Epithelial cell of prostate (primary cell): ENCODE data around the gene EXOC7.
"Not testable (repeated sequence)": the region's sequence is repeated elsewhere in the genome, so short reads cannot be mapped to it uniquely, and the experiment has no call there.

ENCODE experiments used
- DNase-seq: peaks from one replicate; pipeline ENCODE4 v3.0.0-alpha.2; 2011; ENCODE audit warnings: low read depth, low spot score
- H3K27ac ChIP-seq: fragments of 450-650 bp; 2 replicates; pipeline ENCODE4 v1.5.1; 2017; ENCODE audit warnings: mild to moderate bottlenecking

The EXOC7 gene

DNA sequence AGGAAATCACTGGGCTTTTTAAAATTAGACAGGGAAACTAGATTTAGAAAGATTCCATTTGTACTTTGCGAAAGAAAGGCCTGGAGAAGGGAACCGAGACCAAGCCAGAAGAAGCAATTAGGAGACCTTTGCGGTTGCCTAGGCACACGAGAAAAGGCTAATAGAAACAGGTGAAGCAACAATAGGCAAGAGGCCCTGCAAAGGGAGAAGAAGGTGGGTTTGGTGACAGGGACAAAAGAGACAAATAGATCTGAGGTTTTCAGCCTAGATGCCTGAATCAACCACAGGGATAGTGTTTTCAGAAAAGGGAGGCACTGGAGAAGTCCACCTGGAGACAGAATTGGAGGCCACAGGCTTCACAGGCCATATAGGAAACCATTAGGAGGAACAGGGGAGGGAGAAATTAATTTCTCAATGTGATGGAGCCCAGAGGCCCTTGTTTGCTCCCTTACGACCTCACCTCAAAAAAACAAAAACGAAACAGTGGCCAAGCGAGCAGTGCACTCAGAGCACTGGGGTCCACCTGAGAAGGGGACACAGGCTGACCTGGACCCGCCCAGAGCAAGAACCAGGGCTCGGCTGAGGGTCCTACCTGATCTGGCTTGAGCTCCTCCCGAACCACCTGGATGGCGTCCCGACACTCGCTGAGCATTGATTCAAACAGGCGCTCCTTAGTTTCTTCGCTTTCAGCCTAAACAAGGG is 53.6 kb downstream of the EXOC7 start:
- DNase-seq = no peak
- H3K27ac ChIP-seq = no peak overlapping the region

DNA sequence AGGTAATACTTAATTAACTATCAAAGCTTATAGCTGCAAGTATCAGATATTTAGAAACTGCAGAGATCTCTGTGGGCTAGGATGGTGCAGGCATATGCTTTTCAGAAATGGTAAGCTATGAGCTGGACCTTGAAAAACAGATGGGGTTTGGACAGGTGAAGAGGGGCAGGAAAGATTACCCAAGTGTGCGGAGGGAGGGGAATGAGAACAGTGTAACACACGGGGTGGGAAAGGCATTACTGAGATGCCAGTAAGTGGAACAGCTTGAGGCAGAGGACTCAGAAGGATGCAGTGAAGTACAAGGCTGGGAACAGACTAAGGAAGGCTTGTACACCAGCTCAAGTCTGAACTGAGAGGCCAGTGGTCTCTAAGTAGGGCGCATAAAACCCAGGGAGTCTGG is 54.3 kb downstream of the EXOC7 start:
- no peak overlapping the region for H3K27ac ChIP-seq
- DNase-seq = no peak

DNA sequence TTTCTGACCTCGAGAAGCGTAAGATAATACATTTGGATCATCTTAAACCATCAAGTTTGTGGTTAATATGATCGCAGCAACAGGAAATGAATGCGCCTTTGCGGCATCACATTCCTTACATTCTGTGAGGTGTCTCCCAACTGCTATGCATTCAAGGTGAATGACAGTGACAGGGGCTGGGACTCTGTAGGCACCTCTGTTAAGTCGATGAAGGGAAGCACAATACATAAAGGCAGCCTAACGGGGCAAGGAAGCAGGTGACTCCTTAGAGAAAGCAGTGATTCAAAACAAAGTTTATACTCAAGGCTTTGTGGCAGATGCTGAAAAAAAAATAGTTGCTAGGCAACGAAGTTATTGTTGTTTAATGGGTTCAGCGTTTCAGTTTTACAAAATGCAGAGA is 54.9 kb downstream of the EXOC7 start:
- no peak overlapping the region for H3K27ac ChIP-seq

DNA sequence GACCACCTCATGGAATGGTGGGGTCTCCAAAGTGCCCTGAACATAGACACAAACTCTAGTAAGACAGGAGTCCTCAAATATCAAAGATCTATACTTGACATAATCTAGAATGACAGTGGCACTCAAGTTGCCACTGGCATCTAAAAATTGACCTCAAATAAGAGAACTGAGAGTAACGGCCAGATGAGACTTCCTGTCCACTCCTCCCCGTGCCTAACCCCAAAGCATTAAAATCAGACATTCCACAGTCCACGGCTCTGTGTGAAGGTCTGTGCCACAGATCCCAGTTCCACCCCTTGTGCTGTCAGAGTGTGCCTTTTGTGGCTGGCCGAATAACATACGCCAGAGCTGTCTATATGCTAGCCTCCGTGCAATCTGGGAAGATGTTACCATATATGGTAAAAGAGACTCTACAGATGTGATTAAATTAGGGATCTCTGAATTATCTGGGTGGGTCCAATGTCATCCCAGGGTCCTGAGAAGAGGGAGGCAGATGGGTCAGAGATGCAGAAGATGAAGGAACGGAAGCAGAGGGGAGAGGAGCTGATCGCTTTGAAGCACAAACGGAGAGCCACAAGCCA is 55.5 kb downstream of the EXOC7 start:
- no peak for DNase-seq
- no peak overlapping the region for H3K27ac ChIP-seq

More for the DNA sequence above, 54.9 kb downstream of the EXOC7 start:
- no peak for DNase-seq

GRCh38 chr17:76046064-76046463 is 57.5 kb downstream of the EXOC7 start:
- peak overlapping the region; percentile 30 for H3K27ac ChIP-seq
- DNase-seq = peak; percentile 53

- not testable (repeated sequence) for H3K27ac ChIP-seq
Measured at GRCh38 chr17:76044475-76045007, 59.0 kb downstream of the EXOC7 start.

GRCh38 chr17:76042868-76043267 is 60.7 kb downstream of the EXOC7 start:
- DNase-seq, H3K27ac ChIP-seq: not testable (repeated sequence)

More at GRCh38 chr17:76044475-76045007, 59.0 kb downstream of the EXOC7 start:
- not testable (repeated sequence) for DNase-seq

GRCh38 chr17:76040376-76040775 is 63.2 kb downstream of the EXOC7 start:
- no peak for DNase-seq
- H3K27ac ChIP-seq = no peak overlapping the region

GRCh38 chr17:76039121-76039520 is 64.5 kb downstream of the EXOC7 start:
- DNase-seq = no peak
- no peak overlapping the region for H3K27ac ChIP-seq

DNA sequence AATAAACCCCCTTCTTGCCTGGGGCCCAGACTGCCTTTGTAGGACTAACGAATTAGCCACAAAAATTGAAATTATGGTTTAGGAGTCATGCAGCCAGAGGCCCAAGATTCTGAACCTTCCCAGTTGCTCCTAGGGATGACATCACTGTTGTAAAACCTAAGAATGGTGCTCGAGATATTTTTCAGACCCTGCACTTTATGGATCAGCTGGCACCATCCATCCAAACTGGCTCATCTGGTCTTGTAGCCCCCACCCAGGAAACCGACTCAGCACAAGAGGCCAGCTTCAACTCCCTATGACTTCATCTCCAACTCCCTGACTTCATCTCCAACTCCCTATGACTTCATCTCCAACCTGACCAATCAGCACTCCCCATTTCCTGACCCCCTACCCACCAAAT is 65.5 kb downstream of the EXOC7 start:
- no peak for DNase-seq
- H3K27ac ChIP-seq = no peak overlapping the region

DNA sequence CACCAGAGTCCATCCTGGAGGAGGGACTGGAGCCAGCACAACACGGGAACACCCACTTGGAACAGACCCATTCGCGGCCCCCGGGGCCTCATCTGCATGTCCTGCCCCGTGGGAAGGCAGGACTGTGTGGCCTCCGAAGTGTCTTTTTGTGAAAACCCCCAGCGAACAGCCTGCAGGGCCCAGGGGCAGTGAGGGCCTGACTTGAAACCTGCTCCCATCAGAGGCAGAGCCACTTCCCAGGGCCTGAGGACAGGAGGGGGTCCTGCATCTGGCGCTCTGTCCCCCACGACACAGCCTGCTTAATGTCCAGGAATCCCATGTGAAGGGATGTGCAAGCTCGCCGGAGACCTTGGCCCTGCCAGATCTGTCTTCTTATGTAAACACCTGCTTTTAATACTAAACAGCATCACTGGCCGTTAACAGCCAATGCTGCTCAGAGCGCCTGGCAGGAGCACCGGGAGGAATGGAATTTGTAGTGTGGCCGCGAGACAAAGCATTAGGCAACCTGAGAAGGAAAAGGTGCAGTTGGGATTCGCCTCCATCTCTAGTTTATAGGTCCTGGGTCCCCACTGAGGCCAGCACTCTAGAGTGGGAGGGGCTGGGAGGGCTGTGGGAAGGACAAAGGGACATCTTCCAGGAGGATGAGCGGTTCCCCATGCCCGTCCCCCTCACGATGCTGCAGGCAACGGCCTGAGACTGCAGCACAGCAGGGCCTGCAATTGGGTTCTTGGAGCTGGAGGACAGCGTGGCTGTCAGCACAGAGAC is 66.9 kb downstream of the EXOC7 start:
- no peak overlapping the region for H3K27ac ChIP-seq
- DNase-seq = no peak

- DNase-seq = no peak
- H3K27ac ChIP-seq = no peak overlapping the region
Measured at GRCh38 chr17:76034428-76035350, 68.9 kb downstream of the EXOC7 start.

- no peak for DNase-seq
- H3K27ac ChIP-seq = no peak overlapping the region
Measured at GRCh38 chr17:76033139-76033538, 70.4 kb downstream of the EXOC7 start.

DNA sequence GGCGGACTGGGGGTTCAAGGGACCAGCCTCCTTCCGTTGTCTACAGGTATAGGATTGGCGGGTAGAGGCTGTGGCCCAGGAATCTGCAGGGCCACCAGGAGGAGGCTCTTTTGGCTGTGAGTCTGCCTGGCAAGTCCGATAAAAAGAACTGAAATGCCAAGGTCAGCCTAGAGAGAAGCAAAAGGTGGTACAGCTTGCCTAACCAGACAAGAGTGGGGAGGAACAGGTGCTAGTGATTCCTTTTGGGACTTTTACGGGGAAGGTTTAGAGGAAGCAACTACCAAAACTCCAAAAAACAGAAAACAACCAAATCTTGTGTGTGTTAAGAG is 70.8 kb downstream of the EXOC7 start:
- no peak overlapping the region for H3K27ac ChIP-seq
- DNase-seq = no peak

DNA sequence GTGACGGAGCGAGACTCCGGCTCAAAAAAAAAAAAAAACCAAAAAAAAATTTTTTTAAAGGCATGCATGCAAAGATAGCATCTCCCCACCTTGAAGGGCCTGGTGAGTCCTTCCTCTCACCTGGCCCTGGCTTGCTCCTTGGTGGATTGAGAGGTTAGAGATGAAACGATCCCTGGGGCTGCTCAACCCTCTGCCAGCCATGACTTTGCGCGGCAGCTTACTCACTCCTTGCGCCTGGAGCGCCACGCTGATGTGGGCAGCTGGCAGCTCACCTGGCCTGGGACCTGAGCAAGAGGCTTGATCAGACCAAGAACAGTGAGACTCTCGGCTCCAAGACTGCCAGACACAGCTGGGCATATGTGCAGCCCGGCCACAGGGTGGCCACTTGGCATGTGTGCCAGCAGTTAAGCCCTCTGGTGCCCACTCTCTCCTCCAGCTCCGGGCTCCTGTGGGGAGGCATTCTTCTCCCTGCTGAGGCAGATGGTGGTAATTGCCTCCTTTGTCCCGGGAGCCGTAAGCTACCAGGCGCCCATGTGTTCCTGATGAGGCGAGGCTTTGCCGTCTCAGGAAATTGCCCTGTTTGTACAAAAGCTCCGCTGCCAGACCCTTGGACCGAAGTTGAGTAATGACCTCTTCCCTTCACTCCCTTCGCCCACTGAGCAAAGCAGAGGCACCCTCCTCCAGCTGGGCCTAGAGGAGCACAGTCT is 71.4 kb downstream of the EXOC7 start:
- no peak overlapping the region for H3K27ac ChIP-seq
- DNase-seq = no peak
